GM21367 (cell line): Measurements from ENCODE around the gene DNASE2B.

Experiments used
- ATAC-seq: cut with Tn5 transposase; IDR thresholded peaks from one replicate; pipeline ENCODE4 v1.9.1; 2021; ENCODE audit not compliant: unreplicated experiment

DNASE2B gene

DNA sequence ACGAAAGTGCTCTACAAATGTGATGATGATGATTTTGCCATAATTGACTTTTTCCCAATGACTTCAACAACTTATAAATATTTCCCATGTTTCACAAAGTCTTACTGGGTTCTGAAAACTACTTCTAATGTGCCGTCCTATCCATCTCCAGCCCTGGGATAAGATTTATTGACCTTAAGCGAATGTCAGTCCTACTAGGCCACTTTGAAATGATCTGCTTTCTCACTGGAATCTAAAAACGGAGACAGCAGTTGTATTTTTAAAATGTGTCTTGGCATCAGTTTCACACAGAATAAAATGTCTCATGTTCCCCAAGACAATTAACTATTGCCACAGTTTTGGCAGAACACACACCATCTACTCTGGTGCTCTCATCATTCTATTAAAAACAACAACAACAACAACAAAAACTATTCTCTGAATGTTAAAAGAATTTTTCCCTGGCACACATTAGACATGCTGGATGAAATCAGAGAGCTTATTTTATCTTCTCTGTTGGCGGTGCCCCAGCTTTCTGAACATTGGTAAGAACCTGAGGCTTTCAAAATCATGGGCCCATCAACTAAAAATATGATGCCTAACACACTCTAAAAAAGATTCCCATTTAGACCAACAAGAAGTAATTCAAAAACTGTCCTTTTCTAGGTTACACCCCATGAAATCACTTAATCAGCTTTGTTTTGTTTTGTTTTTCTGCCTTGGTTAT lies 23.1 kb upstream of the DNASE2B start:
- no peak for ATAC-seq

DNA sequence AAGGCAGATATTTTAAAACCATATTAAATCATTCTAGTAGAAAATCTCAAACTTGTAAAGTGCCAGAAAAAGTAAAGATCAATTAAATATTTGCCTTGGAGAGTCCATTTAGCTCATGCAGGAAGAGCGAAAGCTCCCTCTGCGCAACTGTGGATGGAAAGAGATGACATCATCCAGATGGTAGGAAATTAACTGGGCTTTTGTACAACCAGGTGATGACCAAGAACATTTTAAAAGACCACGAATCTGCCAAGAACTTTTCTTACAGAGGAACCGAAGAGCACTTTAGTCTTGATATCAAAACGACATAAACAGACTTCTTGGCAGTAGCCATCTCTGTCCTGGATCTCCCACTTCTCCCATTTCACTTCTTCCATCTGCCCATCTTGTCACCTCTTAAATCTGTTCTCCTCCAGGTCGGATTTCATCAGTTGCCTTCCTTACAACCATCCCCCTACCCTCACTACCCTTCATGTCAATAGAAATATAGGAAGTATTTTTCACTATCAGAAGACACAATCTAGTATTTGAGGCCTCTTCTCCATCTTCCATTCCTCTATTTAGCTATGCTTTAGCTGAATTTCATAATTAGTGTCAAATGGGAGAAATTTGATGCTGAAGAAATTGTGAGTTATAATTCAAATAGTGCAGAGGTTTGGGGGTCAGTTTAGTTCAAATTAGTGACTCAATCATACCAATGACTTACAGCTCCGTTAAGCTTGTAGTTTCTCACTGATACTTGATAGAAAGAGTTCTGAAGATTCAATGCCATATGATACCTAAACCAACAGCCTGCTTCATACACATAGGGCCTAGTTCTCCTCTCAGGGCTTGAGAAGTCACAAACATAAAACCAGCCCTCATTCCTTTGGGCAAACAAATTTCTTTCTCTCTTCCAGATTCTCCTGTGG lies 22.0 kb upstream of the DNASE2B start:
- ATAC-seq: no peak

DNA sequence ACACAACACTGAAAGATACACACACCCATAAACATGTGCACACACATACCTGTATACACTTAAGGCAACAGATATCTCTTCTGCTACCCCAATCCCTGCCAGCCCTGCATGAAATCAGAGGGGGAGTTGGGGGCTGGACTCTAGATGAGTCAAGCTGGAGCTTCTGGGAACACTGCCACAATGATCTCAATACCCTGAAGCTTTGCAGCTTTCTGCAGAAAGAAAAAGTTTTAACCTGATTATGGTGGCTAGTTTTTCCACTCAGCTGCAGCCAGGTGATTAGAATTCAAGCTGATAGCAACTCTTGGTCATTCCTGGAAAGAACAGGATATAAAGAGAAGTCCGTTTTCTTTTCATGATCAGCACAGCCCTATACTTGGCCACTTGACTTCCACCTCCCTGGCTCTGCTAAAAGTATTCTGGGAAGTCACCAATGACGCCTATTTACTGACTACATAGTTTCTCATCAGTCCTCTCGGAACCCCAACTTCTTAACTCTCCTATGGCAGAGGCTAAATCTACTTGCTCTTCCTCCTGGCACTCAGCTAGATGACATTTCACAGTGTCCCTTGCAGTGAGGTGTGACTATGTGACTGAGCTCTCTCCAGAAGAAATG lies 20.7 kb upstream of the DNASE2B start:
- ATAC-seq: no peak

DNA sequence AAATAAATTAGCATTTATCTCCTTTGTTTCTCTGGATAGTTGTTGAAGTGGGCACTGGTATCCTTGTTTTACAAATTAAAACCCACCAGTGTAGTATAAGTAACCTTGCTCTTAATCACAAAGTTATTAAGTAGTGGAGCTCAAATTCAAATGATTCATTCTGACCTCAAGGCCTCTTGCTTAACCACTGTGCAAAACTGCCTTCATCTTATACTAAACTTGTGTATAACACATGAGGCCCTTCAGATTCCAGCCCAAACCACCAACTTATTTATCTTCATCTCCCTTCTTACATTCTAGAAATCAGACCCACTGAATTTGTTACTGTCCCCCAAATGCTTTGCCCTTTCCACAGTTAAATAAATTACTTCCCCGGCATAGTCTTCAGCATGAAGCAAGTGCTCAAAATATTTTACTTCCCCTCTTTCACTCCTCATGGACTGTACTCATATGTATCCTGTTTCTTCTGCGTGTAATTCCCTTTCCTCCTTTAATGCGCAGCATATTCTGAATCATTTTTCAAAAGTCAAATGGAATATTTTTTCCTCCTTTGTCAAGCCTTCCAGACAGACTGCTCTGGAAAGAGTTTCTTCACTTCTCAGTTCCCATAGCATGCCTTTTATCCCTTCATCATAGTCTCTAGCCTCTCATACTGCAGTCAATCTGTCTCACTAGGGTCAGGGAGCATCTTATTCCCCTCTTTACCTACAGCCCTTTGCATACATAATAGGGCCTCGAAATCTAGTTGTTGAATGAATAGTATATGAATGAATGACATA lies 19.0 kb upstream of the DNASE2B start:
- ATAC-seq: no peak

DNA sequence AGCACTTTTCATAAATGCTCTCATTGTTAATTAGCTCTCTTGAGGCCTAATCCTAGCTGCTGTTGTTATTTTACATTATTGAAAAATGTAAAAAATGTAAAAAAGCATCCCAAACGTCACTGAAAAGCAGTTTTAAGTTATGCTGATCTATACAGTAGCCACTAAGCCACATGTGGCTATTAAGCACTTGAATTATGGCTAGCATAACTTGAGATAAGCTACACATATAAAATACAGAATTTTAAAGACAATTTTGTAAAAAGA lies 18.4 kb upstream of the DNASE2B start:
- no peak for ATAC-seq

DNA sequence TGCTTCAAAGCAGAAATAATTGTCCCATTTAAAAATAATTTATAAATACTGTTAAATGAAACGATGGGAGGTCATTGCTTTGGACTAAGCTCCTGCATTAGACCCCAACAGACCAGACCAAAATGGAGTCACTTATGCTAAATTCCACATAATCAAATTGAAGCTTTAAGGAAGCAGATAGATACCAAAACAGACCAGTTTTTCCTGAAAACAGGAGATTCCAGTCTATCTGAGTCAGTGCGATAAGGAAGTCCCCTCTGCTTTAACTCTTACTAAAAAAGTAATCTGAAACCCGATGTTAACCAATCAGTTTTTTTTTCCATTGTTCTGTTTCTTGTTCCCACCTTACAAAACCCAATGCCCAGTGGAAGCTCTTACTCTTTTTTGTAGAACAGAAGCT lies 16.2 kb upstream of the DNASE2B start:
- ATAC-seq: no peak

DNA sequence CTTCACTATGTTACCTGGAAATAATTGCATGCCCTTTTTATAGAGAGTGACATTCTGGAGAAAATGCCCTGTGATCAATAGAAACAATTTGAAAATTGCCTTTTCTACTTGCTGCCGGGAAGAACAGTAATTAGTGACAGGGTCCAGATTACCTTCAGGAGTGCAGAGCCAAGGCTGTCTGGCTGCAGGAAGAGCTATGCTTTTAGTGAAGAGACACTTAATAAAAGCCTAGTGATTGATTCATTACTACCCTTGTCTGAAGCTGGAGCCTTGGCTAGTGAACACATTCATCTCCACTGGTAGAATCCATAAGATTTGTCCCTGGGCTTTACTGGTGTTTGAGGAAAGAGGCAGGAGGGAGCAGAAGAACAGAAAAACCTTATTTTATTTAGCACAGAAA lies 12.9 kb upstream of the DNASE2B start:
- ATAC-seq: no peak

DNA sequence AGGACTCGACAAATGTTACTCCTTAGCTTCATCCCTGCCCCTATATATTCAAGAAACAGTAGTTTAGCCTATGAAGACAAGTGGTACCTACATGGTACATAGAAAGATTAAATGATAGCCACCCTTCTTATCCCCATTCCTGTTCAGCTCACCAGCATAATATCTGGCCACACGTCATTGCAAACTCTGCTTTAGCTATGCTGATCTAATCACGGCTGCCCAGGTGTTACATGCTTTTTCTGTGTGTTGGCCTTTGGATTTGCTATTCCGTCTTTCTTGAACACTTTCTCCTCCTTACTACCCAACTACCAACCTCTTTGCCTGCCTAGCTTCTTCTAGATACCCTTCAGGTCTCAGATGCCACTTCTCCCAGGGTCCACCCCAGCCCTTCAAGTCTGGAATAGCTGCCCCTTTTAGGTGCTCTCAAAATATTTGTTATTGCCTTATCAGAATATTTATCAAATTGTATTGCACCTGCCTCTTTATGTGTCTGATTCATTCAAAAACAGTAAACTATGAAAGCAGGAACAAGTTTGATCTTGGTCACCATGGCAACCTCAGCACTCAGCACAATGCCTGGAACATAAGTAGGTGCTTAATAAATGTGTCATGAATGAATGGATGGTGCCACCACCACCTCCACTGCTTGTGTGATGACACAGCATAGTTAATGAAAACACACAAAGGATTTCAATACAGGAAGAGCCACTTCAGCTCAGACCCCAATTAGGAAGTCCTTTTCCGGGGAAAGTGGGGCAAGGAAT lies 11.4 kb upstream of the DNASE2B start:
- ATAC-seq: no peak

DNA sequence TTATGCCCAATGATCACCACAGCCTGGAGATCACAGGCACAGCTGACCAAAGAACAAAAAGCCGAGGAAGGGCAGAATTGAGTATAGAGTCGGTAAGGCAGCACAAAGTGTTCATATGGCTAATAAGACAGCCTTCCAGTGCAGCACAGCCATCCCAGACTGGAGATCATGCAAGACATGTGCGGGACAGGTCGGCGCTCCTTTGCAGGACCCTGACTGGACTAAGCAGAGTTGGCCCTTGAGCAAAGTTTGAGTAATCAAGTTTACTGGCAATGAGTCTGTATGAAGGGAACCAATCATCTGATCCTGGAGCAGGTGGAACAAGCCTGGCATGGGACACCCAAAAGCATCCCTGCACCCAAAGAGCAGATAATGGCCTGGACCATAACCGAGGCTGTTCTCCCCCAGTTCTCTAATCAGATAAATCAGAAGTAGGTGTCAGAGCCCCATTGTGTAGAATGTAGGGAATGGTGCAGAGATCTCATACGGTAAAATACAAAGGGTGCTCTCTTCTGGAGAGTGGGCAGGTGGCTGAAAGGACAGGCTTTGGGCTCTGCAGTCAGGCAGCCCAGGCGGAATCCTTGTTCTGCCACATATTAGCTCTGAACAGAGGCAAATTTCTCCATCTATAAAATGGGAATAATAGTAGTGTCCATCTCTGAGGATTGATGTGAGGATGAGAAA lies 10.7 kb upstream of the DNASE2B start:
- ATAC-seq: no peak

DNA sequence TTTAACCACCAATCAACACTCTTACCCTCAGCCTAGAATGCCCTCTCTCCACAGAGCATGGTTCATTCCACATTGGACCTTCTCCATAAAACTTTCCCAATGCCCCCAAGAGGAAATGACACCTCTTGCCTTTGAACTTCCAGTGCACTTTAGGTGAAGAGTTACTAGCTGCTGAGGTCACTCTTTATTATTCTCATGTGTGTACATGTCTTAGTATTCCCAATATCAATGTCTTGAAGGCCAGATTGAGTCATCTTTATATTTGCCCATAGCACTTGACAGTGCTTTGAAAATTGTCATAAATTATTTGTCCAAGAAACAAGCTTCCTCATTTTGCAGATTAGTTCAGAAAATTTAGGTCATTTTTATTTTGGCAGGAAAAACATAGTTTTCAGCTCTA lies 8.1 kb upstream of the DNASE2B start:
- ATAC-seq: no peak

DNA sequence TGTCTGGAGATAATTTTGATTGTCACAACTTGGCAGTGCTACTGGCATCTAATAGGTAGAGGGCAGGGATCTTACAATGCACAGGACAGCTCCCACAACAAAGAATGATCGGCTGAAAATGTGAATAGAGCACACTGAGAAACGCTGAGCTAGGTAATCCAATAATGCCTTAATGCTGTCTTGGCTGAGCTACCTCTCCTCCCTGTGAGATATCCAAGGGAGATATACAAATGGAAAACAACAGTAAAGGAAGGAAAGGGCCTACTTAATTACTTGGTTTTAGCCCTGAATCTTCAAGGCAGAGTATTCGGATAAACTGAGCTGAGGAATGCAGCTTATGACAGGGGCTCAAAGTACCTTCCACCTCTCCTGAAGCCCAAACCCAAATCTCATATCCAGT lies 2.9 kb downstream of the DNASE2B start:
- ATAC-seq: no peak

DNA sequence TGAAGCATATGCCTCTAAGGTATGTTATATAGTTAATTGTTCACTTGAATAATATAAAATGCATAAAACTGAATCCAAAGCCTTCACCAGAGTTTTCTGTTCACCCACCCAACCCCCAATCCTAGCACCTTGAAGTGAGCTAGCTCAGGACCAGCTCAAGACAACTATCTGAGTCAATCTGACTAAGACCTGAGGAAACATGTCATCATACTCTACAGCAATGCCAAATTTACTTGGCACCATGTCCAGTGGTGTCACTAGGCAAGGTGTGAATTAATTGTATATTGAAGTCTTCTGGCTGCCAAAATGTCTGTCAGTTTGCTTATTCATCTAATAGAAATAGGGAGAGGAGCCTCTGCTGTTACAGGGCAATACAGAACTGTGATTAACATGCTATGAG lies 3.8 kb downstream of the DNASE2B start:
- ATAC-seq: no peak

DNA sequence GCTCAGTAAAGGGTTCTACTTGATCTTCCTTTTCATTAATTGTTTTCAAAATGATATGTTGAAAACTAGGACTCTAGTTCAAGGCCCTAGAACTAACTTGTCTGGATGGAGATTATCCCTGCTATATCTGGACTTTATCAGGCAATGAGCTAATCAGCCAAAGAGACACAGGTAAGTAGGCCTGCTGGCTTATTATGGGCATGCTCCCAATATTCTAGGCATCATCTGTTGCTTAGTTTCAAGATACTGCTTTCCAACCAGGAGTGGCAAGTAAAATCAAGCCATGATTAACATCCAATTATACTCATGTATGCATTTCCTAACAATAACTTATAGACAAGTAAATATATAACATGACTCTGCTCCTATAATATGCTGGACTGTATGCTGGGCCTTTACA lies 4.2 kb downstream of the DNASE2B start:
- no peak for ATAC-seq

DNA sequence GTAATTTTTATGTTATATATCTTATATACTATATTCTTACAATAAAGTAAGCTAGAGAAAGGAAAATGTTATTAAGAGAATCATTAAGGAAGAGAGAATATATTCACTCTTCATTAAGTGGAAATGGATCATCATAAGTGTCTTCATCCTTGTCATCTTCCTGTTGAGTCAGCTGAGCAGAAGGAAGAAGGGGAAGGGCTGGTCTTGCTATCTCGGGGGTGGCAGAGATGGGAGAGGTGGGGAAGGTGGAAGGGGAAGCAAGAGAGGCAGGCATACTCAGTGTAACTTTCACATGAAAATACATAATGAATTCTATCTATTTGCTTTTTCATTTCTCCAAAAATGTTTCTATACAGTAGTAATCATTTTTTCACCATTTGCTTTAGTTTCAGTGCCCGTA lies 5.1 kb downstream of the DNASE2B start:
- no peak for ATAC-seq

DNA sequence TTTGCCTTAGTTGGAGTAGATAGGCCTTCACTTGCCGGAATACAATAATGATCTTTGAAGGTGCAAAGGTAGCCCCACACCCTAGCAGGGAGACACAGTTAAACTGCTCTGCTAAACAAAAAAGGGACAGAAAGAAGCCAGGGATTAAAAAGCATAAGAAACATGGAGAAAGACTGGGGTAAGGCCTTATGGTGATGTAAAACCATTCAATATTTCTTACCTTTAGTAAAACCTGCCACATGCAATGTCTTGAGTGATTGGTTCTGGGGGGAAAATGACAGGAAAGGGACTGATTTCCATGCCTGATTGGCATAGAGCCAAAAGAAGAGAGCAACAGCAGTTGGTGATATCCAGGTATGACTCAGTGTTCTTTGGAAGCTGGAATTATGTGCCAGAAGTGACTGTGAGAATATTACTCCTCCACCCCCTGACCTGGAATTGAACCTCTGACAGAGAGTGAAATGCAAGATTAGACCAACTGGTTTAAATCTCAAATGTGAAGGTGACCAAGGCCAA lies 8.1 kb downstream of the DNASE2B start:
- ATAC-seq: no peak

DNA sequence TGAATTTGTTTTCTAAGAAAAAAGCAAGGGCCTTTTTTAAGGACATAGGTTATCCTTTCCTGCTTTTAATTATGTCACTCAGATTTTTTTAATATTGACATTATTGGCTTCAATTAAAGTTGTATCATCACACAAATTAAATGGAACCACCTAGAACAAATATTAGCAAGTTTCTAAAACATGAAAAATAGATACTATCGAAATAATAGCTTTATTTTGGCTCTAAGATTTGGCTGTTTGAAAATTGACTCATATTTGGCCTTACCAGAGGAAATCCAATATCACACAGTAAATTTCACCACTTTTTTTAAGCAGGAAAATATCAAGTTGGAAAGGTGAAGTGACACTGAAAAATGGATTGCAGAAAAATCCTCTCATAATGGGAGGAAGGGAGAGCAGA lies 9.2 kb downstream of the DNASE2B start:
- ATAC-seq: no peak

DNA sequence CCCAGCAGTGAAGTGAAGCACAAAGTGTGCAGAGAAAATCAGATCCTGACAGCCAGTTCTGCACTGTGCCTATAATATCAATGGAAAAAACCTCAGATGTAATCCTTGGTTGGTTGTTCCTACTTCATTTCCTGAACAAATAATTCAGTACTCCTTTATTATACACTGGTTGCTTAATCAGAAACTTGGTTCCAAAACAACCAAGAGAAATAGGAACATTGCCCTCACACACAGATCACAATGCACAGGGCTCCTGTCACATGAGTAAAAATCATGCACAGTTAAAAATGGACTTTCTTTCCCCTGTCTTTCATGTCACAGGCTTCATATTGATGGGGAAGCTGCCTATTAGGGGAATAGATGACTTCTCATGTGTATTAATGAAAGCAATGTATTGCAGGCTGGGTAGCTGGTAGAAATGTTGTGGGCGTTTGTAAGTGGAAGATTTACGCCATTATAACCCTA lies 9.7 kb downstream of the DNASE2B start:
- ATAC-seq: no peak

DNA sequence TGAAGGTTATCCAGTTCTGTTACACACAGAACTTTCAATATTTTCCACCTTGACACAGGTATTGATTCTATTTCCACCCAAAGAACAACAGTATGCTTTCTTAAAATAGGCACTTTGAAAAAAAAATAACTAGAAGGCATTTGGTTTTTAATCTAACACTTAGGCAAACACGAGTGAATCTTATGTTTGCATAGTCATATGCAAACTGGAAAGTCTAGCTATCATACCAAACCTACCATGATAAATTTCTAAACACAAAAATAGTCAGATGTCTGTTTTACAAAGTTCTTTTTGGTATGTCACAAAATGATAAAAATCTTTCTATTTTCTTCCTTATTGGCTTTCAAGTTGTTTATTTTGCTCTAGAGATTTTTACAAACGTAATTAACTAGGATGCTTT lies 11.6 kb downstream of the DNASE2B start:
- no peak for ATAC-seq

DNA sequence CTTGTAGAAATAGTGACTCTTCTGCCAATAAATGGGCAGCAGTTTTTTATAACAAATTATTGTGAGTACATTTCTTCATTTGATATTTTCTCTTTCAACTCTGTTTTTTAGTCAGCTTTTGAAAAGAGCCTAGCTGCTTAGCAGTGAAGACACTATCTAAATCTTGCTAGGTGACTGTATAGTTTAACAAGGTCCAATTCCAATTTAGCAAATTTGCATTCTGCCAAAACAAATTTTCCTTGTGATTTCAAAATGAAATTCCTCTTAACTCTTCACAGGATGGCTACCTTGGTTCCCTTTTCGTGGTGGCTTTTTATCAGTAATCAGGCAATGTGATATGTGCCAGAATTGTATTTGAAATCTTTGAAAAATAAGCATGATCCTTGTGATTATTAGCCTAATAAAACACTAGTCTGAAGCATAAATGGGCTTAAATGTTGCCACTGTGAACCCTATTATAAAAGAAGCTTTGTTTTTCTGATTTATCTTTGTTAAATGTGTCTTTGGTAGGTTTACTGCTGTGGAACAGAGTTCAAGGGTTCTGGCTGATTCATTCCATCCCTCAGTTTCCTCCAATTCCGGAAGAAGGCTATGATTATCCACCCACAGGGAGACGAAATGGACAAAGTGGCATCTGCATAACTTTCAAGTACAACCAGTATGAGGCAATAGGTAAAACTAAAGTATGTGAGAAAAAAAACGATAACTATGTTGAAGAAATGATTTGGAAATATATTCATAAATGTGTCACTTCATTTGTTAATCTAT lies 12.2 kb downstream of the DNASE2B start:
- ATAC-seq: no peak
